Activated naive CD4-positive, alpha-beta T cell treated with anti-CD3 and anti-CD28 coated beads, Interleukin-2, amount 50 U/mL, for 24 hours (primary cell): ENCODE results near the gene NRDC.

Experiments
- H3K27ac Mint-ChIP-seq: one replicate; pipeline ENCODE4 v1.8.0; 2021; ENCODE audit warnings: mild to moderate bottlenecking, mixed read lengths
- H3K27me3 Mint-ChIP-seq: one replicate; pipeline ENCODE4 v1.8.0; 2021; ENCODE audit warnings: mixed read lengths
- H3K36me3 Mint-ChIP-seq: one replicate; pipeline ENCODE4 v1.8.0; 2021; ENCODE audit warnings: mixed read lengths
- H3K4me1 Mint-ChIP-seq: one replicate; pipeline ENCODE4 v1.8.0; 2021; ENCODE audit warnings: mixed read lengths
- H3K4me3 Mint-ChIP-seq: one replicate; pipeline ENCODE4 v1.8.0; 2021; ENCODE audit warnings: mild to moderate bottlenecking, mixed read lengths
- H3K9me3 Mint-ChIP-seq: one replicate; pipeline ENCODE4 v1.8.0; 2021; ENCODE audit warnings: mixed read lengths

The NRDC gene, protein sequence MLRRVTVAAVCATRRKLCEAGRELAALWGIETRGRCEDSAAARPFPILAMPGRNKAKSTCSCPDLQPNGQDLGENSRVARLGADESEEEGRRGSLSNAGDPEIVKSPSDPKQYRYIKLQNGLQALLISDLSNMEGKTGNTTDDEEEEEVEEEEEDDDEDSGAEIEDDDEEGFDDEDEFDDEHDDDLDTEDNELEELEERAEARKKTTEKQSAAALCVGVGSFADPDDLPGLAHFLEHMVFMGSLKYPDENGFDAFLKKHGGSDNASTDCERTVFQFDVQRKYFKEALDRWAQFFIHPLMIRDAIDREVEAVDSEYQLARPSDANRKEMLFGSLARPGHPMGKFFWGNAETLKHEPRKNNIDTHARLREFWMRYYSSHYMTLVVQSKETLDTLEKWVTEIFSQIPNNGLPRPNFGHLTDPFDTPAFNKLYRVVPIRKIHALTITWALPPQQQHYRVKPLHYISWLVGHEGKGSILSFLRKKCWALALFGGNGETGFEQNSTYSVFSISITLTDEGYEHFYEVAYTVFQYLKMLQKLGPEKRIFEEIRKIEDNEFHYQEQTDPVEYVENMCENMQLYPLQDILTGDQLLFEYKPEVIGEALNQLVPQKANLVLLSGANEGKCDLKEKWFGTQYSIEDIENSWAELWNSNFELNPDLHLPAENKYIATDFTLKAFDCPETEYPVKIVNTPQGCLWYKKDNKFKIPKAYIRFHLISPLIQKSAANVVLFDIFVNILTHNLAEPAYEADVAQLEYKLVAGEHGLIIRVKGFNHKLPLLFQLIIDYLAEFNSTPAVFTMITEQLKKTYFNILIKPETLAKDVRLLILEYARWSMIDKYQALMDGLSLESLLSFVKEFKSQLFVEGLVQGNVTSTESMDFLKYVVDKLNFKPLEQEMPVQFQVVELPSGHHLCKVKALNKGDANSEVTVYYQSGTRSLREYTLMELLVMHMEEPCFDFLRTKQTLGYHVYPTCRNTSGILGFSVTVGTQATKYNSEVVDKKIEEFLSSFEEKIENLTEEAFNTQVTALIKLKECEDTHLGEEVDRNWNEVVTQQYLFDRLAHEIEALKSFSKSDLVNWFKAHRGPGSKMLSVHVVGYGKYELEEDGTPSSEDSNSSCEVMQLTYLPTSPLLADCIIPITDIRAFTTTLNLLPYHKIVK

DNA sequence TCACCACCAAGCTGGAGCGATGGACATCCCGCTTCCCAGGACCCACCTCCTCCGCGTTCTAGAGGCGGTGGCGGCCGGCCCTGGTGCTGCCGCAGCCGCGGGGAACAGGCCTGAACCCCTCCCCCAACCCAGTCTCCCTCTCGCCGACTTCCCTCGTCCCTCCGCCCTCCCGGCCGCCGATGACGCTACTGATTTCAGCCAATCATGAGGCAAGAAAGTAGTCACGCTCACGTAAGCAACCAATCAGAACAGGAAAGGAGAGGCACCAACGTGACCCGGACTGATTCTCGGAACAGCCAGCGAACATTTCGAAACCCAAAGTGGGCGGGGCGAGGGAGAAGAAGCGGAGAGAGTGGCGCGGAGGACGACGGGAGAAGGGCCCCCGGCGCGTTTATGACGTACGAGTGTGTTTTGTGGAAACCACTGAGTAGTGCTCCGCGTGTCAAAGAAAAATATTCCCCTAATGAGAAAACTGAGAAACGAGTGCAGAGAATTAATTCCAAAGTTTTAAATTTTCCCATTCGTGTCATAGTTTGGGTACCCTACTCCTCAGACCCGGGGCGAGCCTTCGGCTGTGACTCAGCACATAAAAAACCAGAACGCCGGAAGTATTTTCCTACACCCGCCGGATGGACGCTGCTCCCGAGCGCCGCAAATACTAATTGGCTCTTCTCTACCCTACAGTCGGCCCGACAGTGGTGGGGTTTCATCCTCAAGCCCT lies at the start of gene NRDC:
Gene NRDC (minus strand): TSS at position 112 of the 721 bp plus-strand sequence. CDS start 112 bp downstream, outside the sequence.
- H3K9me3 Mint-ChIP-seq = no peaks in the 10 kb centered on the region
- no peak within 1 kb of the TSS for H3K27ac Mint-ChIP-seq
- peaks cover 31% of the 10 kb centered on the region for H3K4me1 Mint-ChIP-seq
- no peak within 1 kb of the TSS for H3K4me3 Mint-ChIP-seq
- H3K27me3 Mint-ChIP-seq = peaks cover 4% of the 10 kb centered on the region
- H3K36me3 Mint-ChIP-seq = peaks cover 9% of the 10 kb centered on the region

- Mint-ChIP-seq H3K9me3 (no peaks in the 10 kb centered on the region), H3K4me1 (no peaks in the 10 kb centered on the region), H3K36me3 (no peaks in the 10 kb centered on the region)
These were observed 48.5 kb upstream of the NRDC start for GRCh38 chr1:51927029-51927428.

GRCh38 chr1:51926171-51926812 lies 47.8 kb upstream of the NRDC start:
- peaks cover 3% of the 10 kb centered on the region for H3K27me3 Mint-ChIP-seq
- H3K36me3 Mint-ChIP-seq = no peaks in the 10 kb centered on the region
- no peak overlapping the region for H3K4me3 Mint-ChIP-seq
- H3K4me1 Mint-ChIP-seq = no peaks in the 10 kb centered on the region
- H3K9me3 Mint-ChIP-seq = no peaks in the 10 kb centered on the region
- H3K27ac Mint-ChIP-seq = no peak overlapping the region

More at GRCh38 chr1:51927029-51927428, 48.5 kb upstream of the NRDC start:
- H3K27me3 Mint-ChIP-seq = peaks cover 3% of the 10 kb centered on the region
- H3K4me3 Mint-ChIP-seq = no peak overlapping the region
- no peak overlapping the region for H3K27ac Mint-ChIP-seq

- Mint-ChIP-seq H3K27me3 (peaks cover 3% of the 10 kb centered on the region), H3K27ac (no peak overlapping the region), H3K9me3 (no peaks in the 10 kb centered on the region), H3K36me3 (no peaks in the 10 kb centered on the region), H3K4me3 (no peak overlapping the region), H3K4me1 (no peaks in the 10 kb centered on the region)
These were observed 45.9 kb upstream of the NRDC start for GRCh38 chr1:51924455-51924854.

DNA sequence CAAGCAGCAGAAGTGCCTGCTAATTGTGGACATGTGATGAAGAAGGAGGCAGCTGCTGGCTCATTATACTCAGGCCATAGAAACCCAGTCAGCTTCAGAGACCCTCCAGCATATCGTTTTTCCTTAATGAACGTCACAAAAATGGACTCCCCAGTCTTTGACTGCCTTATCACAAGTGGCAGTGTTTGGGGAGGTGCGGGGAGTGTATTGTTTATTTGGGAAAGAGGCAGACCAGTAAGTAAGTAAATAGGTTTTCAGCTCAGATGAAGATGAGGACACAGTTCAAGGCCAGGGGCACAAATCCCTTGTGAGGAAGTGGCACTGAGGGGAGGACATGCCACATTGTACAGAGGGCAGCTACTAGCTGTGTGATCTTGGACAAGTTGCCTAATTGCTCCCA lies 43.5 kb upstream of the NRDC start:
- Mint-ChIP-seq H3K4me3 (no peak overlapping the region), H3K4me1 (no peaks in the 10 kb centered on the region), H3K36me3 (no peaks in the 10 kb centered on the region), H3K27ac (no peak overlapping the region), H3K27me3 (peaks cover 2% of the 10 kb centered on the region), H3K9me3 (no peaks in the 10 kb centered on the region)

DNA sequence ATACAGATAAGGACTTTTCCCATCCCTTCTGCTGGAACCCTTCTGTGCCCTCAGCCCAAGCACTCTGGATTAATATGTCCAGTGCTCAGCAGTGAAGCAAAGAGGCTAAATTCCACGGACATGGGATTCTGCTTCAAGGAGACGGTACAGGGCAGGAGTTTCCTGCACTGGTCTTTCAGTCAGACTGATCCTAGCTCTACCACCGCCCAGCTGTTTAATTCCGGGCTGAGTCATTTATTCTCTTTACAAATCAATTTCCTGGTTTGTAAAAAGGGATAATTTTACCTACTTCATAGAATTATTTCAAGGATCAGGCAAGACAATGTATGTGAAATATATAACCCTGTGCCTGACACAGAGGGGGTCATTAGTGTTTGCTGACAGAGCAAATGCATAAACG lies 41.6 kb upstream of the NRDC start:
- H3K4me1 Mint-ChIP-seq = no peaks in the 10 kb centered on the region
- H3K27ac Mint-ChIP-seq = no peak overlapping the region
- no peaks in the 10 kb centered on the region for H3K36me3 Mint-ChIP-seq
- H3K4me3 Mint-ChIP-seq = no peak overlapping the region
- H3K9me3 Mint-ChIP-seq = no peaks in the 10 kb centered on the region
- H3K27me3 Mint-ChIP-seq = peaks cover 2% of the 10 kb centered on the region

DNA sequence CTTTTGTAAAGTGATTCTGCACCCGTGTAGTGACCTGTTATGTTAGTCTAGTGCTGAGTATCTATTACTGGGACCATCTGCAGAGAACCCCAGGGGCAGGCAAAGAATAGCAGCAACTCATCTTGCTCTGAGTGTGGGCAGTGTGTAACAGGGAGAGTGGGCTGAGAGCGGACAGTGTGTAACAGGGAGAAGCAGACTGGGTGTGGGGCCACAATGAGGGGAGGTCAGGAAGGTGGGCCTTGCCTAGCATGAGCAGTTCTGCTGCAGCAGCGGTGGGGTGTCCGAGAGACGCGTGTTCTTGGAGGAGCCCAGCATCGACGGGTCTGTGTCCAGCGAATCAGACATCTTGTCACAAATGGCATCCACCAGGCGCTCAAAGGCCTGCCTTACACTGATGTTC lies 41.2 kb upstream of the NRDC start:
- Mint-ChIP-seq H3K4me3 (no peak overlapping the region), H3K36me3 (no peaks in the 10 kb centered on the region), H3K27ac (no peak overlapping the region), H3K9me3 (no peaks in the 10 kb centered on the region), H3K4me1 (no peaks in the 10 kb centered on the region), H3K27me3 (peaks cover 2% of the 10 kb centered on the region)

GRCh38 chr1:51916587-51917405 lies 38.3 kb upstream of the NRDC start:
- peaks cover 2% of the 10 kb centered on the region for H3K27me3 Mint-ChIP-seq
- no peaks in the 10 kb centered on the region for H3K36me3 Mint-ChIP-seq

GRCh38 chr1:51915951-51916350 lies 37.4 kb upstream of the NRDC start:
- no peaks in the 10 kb centered on the region for H3K9me3 Mint-ChIP-seq
- no peaks in the 10 kb centered on the region for H3K36me3 Mint-ChIP-seq
- H3K27me3 Mint-ChIP-seq = peaks cover 2% of the 10 kb centered on the region
- H3K27ac Mint-ChIP-seq = no peak overlapping the region
- no peaks in the 10 kb centered on the region for H3K4me1 Mint-ChIP-seq
- no peak overlapping the region for H3K4me3 Mint-ChIP-seq

More at GRCh38 chr1:51916587-51917405, 38.3 kb upstream of the NRDC start:
- Mint-ChIP-seq H3K4me3 (no peak overlapping the region), H3K9me3 (no peaks in the 10 kb centered on the region), H3K27ac (no peak overlapping the region), H3K4me1 (no peaks in the 10 kb centered on the region)

DNA sequence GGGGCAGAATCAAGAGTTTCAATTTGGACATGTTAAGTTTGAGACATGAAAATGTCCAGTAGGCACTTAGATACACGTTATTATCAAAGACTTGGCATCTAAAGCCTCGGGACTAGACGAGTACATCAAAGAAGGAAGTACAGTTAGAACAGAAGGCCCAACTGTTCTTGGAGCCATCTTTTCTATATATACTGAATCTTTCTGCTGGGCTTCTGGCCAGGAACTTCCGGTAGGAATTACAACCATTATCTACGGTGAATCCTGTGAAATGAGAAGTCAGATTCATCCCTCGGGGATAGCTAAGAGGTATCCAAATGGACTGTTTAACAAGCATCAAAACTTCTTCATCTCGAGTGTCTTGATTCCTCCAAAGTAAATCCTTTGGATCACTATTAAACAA lies 34.4 kb upstream of the NRDC start:
- Mint-ChIP-seq H3K4me3 (no peak overlapping the region), H3K27me3 (peaks cover 3% of the 10 kb centered on the region), H3K4me1 (no peaks in the 10 kb centered on the region), H3K27ac (no peak overlapping the region), H3K36me3 (no peaks in the 10 kb centered on the region), H3K9me3 (no peaks in the 10 kb centered on the region)

GRCh38 chr1:51910221-51911000 lies 31.9 kb upstream of the NRDC start:
- Mint-ChIP-seq H3K4me1 (peaks cover 11% of the 10 kb centered on the region), H3K4me3 (no peak overlapping the region), H3K36me3 (no peaks in the 10 kb centered on the region), H3K9me3 (no peaks in the 10 kb centered on the region), H3K27me3 (peaks cover 3% of the 10 kb centered on the region), H3K27ac (no peak overlapping the region)

DNA sequence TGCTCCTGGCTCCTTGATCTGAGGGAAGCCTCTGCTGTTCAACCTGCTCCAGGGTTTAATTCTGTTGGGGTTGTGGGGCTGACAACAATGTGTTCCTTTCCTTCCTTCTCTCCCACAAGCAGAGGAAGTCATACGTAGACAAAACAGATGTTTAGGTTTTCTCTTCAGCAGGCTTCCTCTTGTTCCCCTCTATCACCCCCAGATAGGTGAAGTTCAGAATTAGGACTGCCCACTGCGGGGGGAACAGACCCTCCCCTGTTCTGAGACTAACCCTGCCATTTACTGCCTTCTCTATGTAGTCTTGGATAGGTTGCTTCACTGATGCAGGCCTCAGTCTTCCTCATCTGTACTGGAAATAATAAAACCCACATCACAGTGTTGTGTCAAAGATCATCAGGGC lies 30.0 kb upstream of the NRDC start:
- Mint-ChIP-seq H3K9me3 (no peaks in the 10 kb centered on the region), H3K27me3 (peaks cover 3% of the 10 kb centered on the region), H3K4me3 (no peak overlapping the region), H3K36me3 (no peaks in the 10 kb centered on the region), H3K27ac (no peak overlapping the region), H3K4me1 (peaks cover 11% of the 10 kb centered on the region)

DNA sequence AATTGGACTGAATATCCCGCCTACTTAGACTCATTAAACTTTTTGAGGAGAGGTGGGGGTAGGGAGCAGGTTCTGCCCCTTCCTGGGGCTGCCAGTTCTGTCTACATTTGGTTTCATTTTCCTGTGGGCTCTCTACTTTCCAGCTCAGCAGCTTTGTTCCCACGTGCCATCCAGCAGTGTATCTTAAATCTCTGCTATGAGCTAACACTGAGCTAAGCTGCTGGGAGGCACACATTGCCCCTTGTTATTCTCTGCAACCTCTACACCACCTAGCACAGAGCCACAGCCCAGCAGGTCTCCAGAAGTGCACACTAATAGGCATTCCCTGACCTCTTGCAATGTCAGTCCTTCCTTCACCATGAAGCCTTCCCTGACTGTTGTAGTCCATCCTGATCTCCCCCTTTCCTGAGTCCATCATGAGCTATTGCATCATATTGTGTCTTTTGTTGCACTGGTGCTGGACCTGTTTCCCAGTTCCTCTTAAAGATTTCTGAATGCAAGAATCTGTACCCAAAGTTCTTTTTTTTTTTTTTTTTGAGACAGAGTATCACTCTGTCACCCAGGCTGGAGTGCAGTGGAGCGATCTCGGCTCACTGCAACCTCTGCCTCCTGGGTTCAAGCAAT lies 28.7 kb upstream of the NRDC start:
- Mint-ChIP-seq H3K4me1 (peaks cover 11% of the 10 kb centered on the region), H3K36me3 (no peaks in the 10 kb centered on the region), H3K27me3 (peaks cover 3% of the 10 kb centered on the region), H3K27ac (peak overlapping the region; percentile 96), H3K4me3 (no peak overlapping the region), H3K9me3 (no peaks in the 10 kb centered on the region)
